Adrenal gland (tissue), 5 donors: ENCODE measurements around the gene NFIC.

Source experiments
- CTCF ChIP-seq, 6 experiments: fragments of 450-650 bp in 4 of 6; fragments of 200-600 bp in 2 of 6; sonication (generic) in 1 of 6; IDR thresholded peaks; 1 replicate in 5 of 6; 2 replicates in 1 of 6; pipeline versions ENCODE4 v1.5.1 to v1.8.0; 2016 to 2021; ENCODE audit warnings: antibody characterized with exemption in 6 of 6, mild to moderate bottlenecking in 2 of 6, moderate library complexity in 1 of 6
- POLR2A ChIP-seq, 2 donors: fragments of 450-650 bp; IDR thresholded peaks; one replicate each; pipeline ENCODE4 v1.6.1; 2017; ENCODE audit warnings: antibody characterized with exemption in 2 of 2, mild to moderate bottlenecking in 2 of 2, moderate library complexity in 1 of 2
- donor health status: DM: no; HTN: no; CAD: no.

- no peak for TF ChIP-seq POLR2A (IDR thresholded peaks at IDR 0.05)
- no peak for TF ChIP-seq CTCF (IDR thresholded peaks at IDR 0.05)
These were observed 46.6 kb upstream of the NFIC start for GRCh38 chr19:3319643-3320353.
